H9 (cell line): ENCODE measurements around the gene AGMO. TPM values are rescaled to one million over a fixed set of nuclear protein-coding genes. Genes with fewer than 3 reads are reported as not detected.

Source experiments
- DNase-seq: peaks from one replicate; pipeline ENCODE4 v3.0.0-alpha.2; 2017
- H2AFZ ChIP-seq: one replicate; pipeline ENCODE4 v1.6.1; 2013; ENCODE audit warnings: mild to moderate bottlenecking, low read length, control low read depth, moderate library complexity
- H2AK5ac ChIP-seq: 2 replicates; pipeline ENCODE4 v1.6.1; 2013; ENCODE audit warnings: low read length, control low read depth, mixed read lengths; ENCODE audit not compliant: insufficient read length
- H2BK120ac ChIP-seq: one replicate; pipeline ENCODE4 v1.6.1; 2013; ENCODE audit warnings: low read depth, mild to moderate bottlenecking, low read length, control low read depth, inconsistent platforms; ENCODE audit not compliant: poor library complexity, severe bottlenecking
- H2BK12ac ChIP-seq: 2 replicates; pipeline ENCODE4 v1.6.1; 2013; ENCODE audit warnings: low read length, control low read depth, mixed read lengths, low read depth; ENCODE audit not compliant: insufficient read length
- H2BK15ac ChIP-seq: 2 replicates; pipeline ENCODE4 v1.6.1; 2013; ENCODE audit warnings: low read depth, low read length, control low read depth
- H2BK20ac ChIP-seq: one replicate; pipeline ENCODE4 v1.6.1; 2013; ENCODE audit warnings: low read depth, mild to moderate bottlenecking, low read length, control low read depth, inconsistent platforms; ENCODE audit not compliant: poor library complexity, severe bottlenecking
- H2BK5ac ChIP-seq: 2 replicates; pipeline ENCODE4 v1.6.1; 2013; ENCODE audit warnings: low read length, control low read depth, mixed read lengths; ENCODE audit not compliant: insufficient read length
- H3K14ac ChIP-seq: 2 replicates; pipeline ENCODE4 v1.6.1; 2013; ENCODE audit warnings: low read length, control low read depth; ENCODE audit not compliant: insufficient read depth
- H3K18ac ChIP-seq: 2 replicates; pipeline ENCODE4 v1.6.1; 2013; ENCODE audit warnings: low read depth, mild to moderate bottlenecking, mixed read lengths, low read length, control low read depth; ENCODE audit not compliant: insufficient read length
- H3K23ac ChIP-seq: 2 replicates; pipeline ENCODE4 v1.6.1; 2013; ENCODE audit warnings: low read length, control low read depth, mixed read lengths, low read depth; ENCODE audit not compliant: insufficient read length
- H3K23me2 ChIP-seq: 2 replicates; pipeline ENCODE4 v1.6.1; 2013; ENCODE audit warnings: low read depth, mild to moderate bottlenecking, mixed read lengths, low read length, control low read depth; ENCODE audit not compliant: insufficient read length, poor library complexity, severe bottlenecking
- H3K27ac ChIP-seq: 2 replicates; pipeline ENCODE4 v1.5.1; 2013; ENCODE audit warnings: low read length, control low read depth, mixed read lengths, low read depth; ENCODE audit not compliant: insufficient read length
- H3K27me3 ChIP-seq: 2 replicates; pipeline ENCODE4 v1.6.1; 2013; ENCODE audit warnings: low read length, control low read depth, inconsistent platforms; ENCODE audit not compliant: insufficient read depth
- H3K4ac ChIP-seq: 2 replicates; pipeline ENCODE4 v1.6.1; 2013; ENCODE audit warnings: low read depth, mild to moderate bottlenecking, control low read depth, inconsistent platforms, low read length, moderate library complexity
- H3K4me1 ChIP-seq: 2 replicates; pipeline ENCODE4 v1.6.1; 2013; ENCODE audit warnings: low read length, control low read depth, inconsistent platforms; ENCODE audit not compliant: insufficient read depth
- H3K4me2 ChIP-seq: 2 replicates; pipeline ENCODE4 v1.6.1; 2013; ENCODE audit warnings: low read length, control low read depth, mixed read lengths; ENCODE audit not compliant: insufficient read length, insufficient read depth
- H3K56ac ChIP-seq: 2 replicates; pipeline ENCODE4 v1.6.1; 2013; ENCODE audit warnings: low read depth, mild to moderate bottlenecking, mixed read lengths, low read length, control low read depth; ENCODE audit not compliant: insufficient read length
- H3K79me1 ChIP-seq: 2 replicates; pipeline ENCODE4 v1.6.1; 2013; ENCODE audit warnings: low read depth, mild to moderate bottlenecking, moderate library complexity, low read length, control low read depth, inconsistent platforms; ENCODE audit not compliant: insufficient read depth, poor library complexity, severe bottlenecking
- H3K79me2 ChIP-seq: 2 replicates; pipeline ENCODE4 v1.6.1; 2013; ENCODE audit warnings: low read length, control low read depth, inconsistent platforms; ENCODE audit not compliant: insufficient read depth
- H3K9ac ChIP-seq: 2 replicates; pipeline ENCODE4 v1.6.1; 2013; ENCODE audit warnings: low read length, control low read depth, mixed read lengths; ENCODE audit not compliant: insufficient read length; ENCODE audit errors: extremely low read depth
- H3K9me3 ChIP-seq: one replicate; pipeline ENCODE4 v1.6.1; 2013; ENCODE audit warnings: low read depth, low read length, inconsistent platforms; ENCODE audit not compliant: control insufficient read depth
- H3T11ph ChIP-seq: one replicate; pipeline ENCODE4 v1.6.1; 2013; ENCODE audit warnings: mild to moderate bottlenecking, low read length, control low read depth, inconsistent platforms
- H4K20me1 ChIP-seq: one replicate; pipeline ENCODE4 v1.6.1; 2013; ENCODE audit not compliant: control insufficient read depth, insufficient read length, insufficient read depth
- H4K5ac ChIP-seq: 2 replicates; pipeline ENCODE4 v1.6.1; 2013; ENCODE audit warnings: low read depth, mild to moderate bottlenecking, mixed read lengths, low read length, control low read depth; ENCODE audit not compliant: insufficient read length
- H4K8ac ChIP-seq: replicated peaks from 2 replicates; pipeline ENCODE4 v1.6.1; 2013; ENCODE audit warnings: low read length, control low read depth, mixed read lengths, low read depth; ENCODE audit not compliant: insufficient read length
- H4K91ac ChIP-seq: 2 replicates; pipeline ENCODE4 v1.6.1; 2013; ENCODE audit warnings: low read depth, mild to moderate bottlenecking, moderate library complexity, mixed read lengths, low read length, control low read depth; ENCODE audit not compliant: insufficient read length
- H3K27ac Mint-ChIP-seq, 3 experiments: 2 replicates in 2 of 3; 3 replicates in 1 of 3; pipeline ENCODE4 v1.8.0; 2020 to 2021; ENCODE audit warnings: mixed read lengths in 3 of 3, mild to moderate bottlenecking in 1 of 3, moderate library complexity in 1 of 3
- H3K27me3 Mint-ChIP-seq: 2 replicates; pipeline ENCODE4 v1.8.0; 2021; ENCODE audit warnings: low read depth, mild to moderate bottlenecking, moderate library complexity, mixed read lengths
- H3K36me3 Mint-ChIP-seq, 3 experiments: 2 replicates in 2 of 3; 3 replicates in 1 of 3; pipeline ENCODE4 v1.8.0; 2020 to 2021; ENCODE audit warnings: low read depth in 3 of 3, mixed read lengths in 3 of 3; ENCODE audit not compliant: insufficient read depth in 1 of 3
- H3K4me1 Mint-ChIP-seq, 2 experiments: 2 replicates each; pipeline ENCODE4 v1.8.0; 2020; ENCODE audit warnings: mixed read lengths in 2 of 2
- H3K4me3 Mint-ChIP-seq, 2 experiments: 2 replicates in 1 of 2; 3 replicates in 1 of 2; pipeline ENCODE4 v1.8.0; 2020 to 2021; ENCODE audit warnings: mild to moderate bottlenecking in 2 of 2, mixed read lengths in 2 of 2, moderate library complexity in 1 of 2
- H3K9me3 Mint-ChIP-seq, 2 experiments: 2 replicates in 1 of 2; 3 replicates in 1 of 2; pipeline ENCODE4 v1.8.0; 2020; ENCODE audit warnings: mild to moderate bottlenecking in 2 of 2, mixed read lengths in 2 of 2, moderate library complexity in 1 of 2
- CTCF ChIP-seq: fragments of 200-600 bp; sonication (generic); conservative IDR thresholded peaks from 3 replicates; pipeline ENCODE4 v1.8.0; 2021; ENCODE audit warnings: antibody characterized with exemption, mild to moderate bottlenecking
- WGBS: extraction: QIAGEN DNeasy Blood & Tissue Kit; methylation state at CpG from one replicate; pipeline ENCODE4 v1.1.7; 2013; ENCODE audit warnings: missing lambda C conversion rate, low lambda C conversion rate, mixed read lengths; ENCODE audit not compliant: insufficient read length; ENCODE audit errors: extremely low coverage; 5-methylcytosine and 5-hydroxymethylcytosine counted together
- total RNA-seq: library from RNA; stranded (reverse); gene quantifications from 2 replicates; pipeline ENCODE4 v1.2.1, GENCODE V29; 2021

The AGMO gene
- total RNA-seq, 1 experiment from 2014 or later = 0.70 TPM

- Mint-ChIP-seq H3K9me3 (0 out of 5 replicates have a peak, but pooled peaks cover 0 to 3% of the 10 kb centered on the region in 2 experiments), H3K36me3 (peaks cover 0 to 6% (median 0%) of the 10 kb centered on the region in 3 experiments; a peak in 1 of 7 replicates), H3K4me1 (peaks cover 0 to 3% of the 10 kb centered on the region in 2 experiments; a peak in 1 of 4 replicates), H3K27ac (no peak overlapping the region), H3K27me3 (no peaks in the 10 kb centered on the region), H3K4me3 (no peak overlapping the region)
- Histone ChIP-seq H3T11ph (no peak overlapping the region), H3K23ac (no peak overlapping the region), H3K4me2 (no peak overlapping the region), H2AFZ (no peak overlapping the region), H3K4me1 (no peaks in the 10 kb centered on the region), H3K14ac (no peak overlapping the region), H3K79me1 (no peaks in the 10 kb centered on the region), H2BK5ac (no peak overlapping the region), H2AK5ac (no peak overlapping the region), H3K9ac (no peak overlapping the region), H2BK12ac (no peak overlapping the region), H4K8ac (no peak overlapping the region), H2BK20ac (no peak overlapping the region), H3K18ac (no peak overlapping the region), H4K20me1 (no peaks in the 10 kb centered on the region), H4K5ac (no peak overlapping the region), H3K27me3 (no peaks in the 10 kb centered on the region), H2BK15ac (no peak overlapping the region), H3K9me3 (no peaks in the 10 kb centered on the region), H3K56ac (no peak overlapping the region), H2BK120ac (no peak overlapping the region), H3K4ac (no peak overlapping the region), H4K91ac (no peak overlapping the region), H3K79me2 (no peaks in the 10 kb centered on the region), H3K23me2 (no peaks in the 10 kb centered on the region), H3K27ac (no peak overlapping the region)
- no peak for DNase-seq
- TF ChIP-seq CTCF = no peak; the same call in 2 of the 3 replicates
- no CpG with 5 or more reads among the region's 4 CpGs for WGBS
Measured at GRCh38 chr7:15168489-15168888, 393.3 kb downstream of the AGMO start.
